ENCODE data around the gene PARD3B. TPM values are rescaled to one million over a fixed set of nuclear protein-coding genes. Genes with fewer than 3 reads are reported as not detected.

PARD3B gene
- total RNA-seq, 1 donor from 2014 or later = 1.6 TPM

- H3K27me3 ChIP-seq (ENCODE audit: control insufficient read depth, insufficient read depth, low read length) = no peaks in the 10 kb centered on the region
- TF ChIP-seq, protein P1, sequence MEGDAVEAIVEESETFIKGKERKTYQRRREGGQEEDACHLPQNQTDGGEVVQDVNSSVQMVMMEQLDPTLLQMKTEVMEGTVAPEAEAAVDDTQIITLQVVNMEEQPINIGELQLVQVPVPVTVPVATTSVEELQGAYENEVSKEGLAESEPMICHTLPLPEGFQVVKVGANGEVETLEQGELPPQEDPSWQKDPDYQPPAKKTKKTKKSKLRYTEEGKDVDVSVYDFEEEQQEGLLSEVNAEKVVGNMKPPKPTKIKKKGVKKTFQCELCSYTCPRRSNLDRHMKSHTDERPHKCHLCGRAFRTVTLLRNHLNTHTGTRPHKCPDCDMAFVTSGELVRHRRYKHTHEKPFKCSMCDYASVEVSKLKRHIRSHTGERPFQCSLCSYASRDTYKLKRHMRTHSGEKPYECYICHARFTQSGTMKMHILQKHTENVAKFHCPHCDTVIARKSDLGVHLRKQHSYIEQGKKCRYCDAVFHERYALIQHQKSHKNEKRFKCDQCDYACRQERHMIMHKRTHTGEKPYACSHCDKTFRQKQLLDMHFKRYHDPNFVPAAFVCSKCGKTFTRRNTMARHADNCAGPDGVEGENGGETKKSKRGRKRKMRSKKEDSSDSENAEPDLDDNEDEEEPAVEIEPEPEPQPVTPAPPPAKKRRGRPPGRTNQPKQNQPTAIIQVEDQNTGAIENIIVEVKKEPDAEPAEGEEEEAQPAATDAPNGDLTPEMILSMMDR (IDR thresholded peaks at IDR 0.05; ENCODE audit: insufficient read depth, low read length, severe bottlenecking) = no peak
- no peaks in the 10 kb centered on the region for H3K36me3 ChIP-seq (ENCODE audit: control insufficient read depth, insufficient read depth, low read length)
- no peak overlapping the region for H3K4me3 ChIP-seq (ENCODE audit: low read depth, low read length)
- FAIRE-seq (no peak), DNase-seq (ENCODE audit: low read depth) (no peak)
Measured at GRCh38 chr2:205474741-205475415, 929.6 kb downstream of the PARD3B start.

- FAIRE-seq (no peak), DNase-seq (ENCODE audit: low read depth) (no peak)
Measured at GRCh38 chr2:205475416-205475768, 930.1 kb downstream of the PARD3B start.

GRCh38 chr2:205477016-205477705 is 931.9 kb downstream of the PARD3B start:
- Histone ChIP-seq H3K27me3 (ENCODE audit: control insufficient read depth, insufficient read depth, low read length) (no peaks in the 10 kb centered on the region), H3K4me3 (ENCODE audit: low read depth, low read length) (no peak overlapping the region), H3K36me3 (ENCODE audit: control insufficient read depth, insufficient read depth, low read length) (no peaks in the 10 kb centered on the region)
- FAIRE-seq (no peak), DNase-seq (ENCODE audit: low read depth) (no peak)
- TF ChIP-seq, protein P1 (IDR thresholded peaks at IDR 0.05; ENCODE audit: insufficient read depth, low read length, severe bottlenecking) = no peak

More at GRCh38 chr2:205475416-205475768, 930.1 kb downstream of the PARD3B start:
- H3K4me3 ChIP-seq (ENCODE audit: low read depth, low read length) = no peak overlapping the region
- TF ChIP-seq, protein P1 (IDR thresholded peaks at IDR 0.05; ENCODE audit: insufficient read depth, low read length, severe bottlenecking) = no peak
- no peaks in the 10 kb centered on the region for H3K36me3 ChIP-seq (ENCODE audit: control insufficient read depth, insufficient read depth, low read length)
- no peaks in the 10 kb centered on the region for H3K27me3 ChIP-seq (ENCODE audit: control insufficient read depth, insufficient read depth, low read length)

- FAIRE-seq = no peak
- Histone ChIP-seq H3K36me3 (ENCODE audit: control insufficient read depth, insufficient read depth, low read length) (no peaks in the 10 kb centered on the region), H3K27me3 (ENCODE audit: control insufficient read depth, insufficient read depth, low read length) (no peaks in the 10 kb centered on the region), H3K4me3 (ENCODE audit: low read depth, low read length) (no peak overlapping the region)
- no peak for DNase-seq (ENCODE audit: low read depth)
- TF ChIP-seq, protein P1 (IDR thresholded peaks at IDR 0.05; ENCODE audit: insufficient read depth, low read length, severe bottlenecking) = no peak
Measured at GRCh38 chr2:205481861-205482260, 936.6 kb downstream of the PARD3B start.

DNA sequence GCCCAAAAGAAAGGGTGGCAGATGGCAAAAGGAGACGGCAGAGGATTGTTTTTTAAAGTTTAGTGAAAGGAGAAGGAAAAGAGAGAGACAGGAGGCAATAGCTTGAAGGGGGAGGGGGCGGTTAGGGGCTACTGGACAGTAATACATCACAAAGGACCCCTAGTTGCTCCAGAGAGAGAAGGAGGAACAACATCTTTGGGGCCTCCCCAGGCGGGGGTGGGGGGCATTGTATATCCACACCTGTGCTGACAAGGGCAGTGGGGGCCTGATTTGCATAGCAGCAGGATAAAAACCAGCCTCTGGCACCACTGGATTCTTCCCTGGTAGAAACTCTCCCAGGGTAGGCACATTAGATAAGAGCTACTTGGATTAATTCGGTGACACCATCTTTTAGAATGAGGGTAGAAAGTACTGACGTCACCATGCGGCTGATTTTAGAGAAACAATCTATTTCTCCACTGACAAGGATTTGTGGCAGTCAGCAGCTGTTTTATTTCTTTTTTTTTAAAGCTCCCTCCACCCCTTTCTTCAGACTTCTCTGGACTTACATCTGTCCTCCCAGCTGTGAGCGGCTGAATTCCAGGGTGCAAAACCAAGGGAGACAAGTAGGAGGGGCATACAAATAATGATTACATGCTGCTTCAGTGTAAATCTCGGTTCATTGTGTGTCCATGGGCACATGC is 937.3 kb downstream of the PARD3B start:
- TF ChIP-seq, protein P1 (IDR thresholded peaks at IDR 0.05; ENCODE audit: insufficient read depth, low read length, severe bottlenecking) = no peak
- Histone ChIP-seq H3K27me3 (ENCODE audit: control insufficient read depth, insufficient read depth, low read length) (no peaks in the 10 kb centered on the region), H3K4me3 (ENCODE audit: low read depth, low read length) (no peak overlapping the region), H3K36me3 (ENCODE audit: control insufficient read depth, insufficient read depth, low read length) (no peaks in the 10 kb centered on the region)
- FAIRE-seq = no peak
- no peak for DNase-seq (ENCODE audit: low read depth)

All from bronchial epithelial cell (primary cell).